NCI-H446 treated with DMSO at 0.1 percent for 48 hours (cell line): ENCODE data around the gene ZSCAN21.

Experiments
- DNase-seq: peaks from one replicate; lab custom pipeline; 2025; lab: John Stamatoyannopoulos, UW

ZSCAN21 gene

DNA sequence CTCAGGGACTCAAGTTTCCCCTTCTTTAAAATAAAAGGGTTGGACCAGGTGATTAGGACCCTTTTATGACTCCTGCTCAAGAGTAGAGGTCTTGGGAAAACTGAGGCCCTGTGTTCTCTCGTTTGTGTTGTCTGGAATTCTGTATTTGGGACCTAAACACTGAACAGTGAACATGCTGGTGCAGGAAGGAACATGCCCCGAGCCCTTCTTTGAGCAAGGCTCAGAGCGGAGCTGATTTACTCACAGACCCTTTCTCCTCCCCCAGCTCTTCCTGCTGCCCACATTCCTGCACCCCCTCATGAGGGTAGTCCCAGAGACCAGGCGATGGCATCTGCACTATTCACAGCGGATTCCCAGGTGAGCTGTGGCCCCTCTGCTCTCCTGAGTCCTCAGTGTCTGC lies 20.0 kb upstream of the ZSCAN21 start:
- no peak for DNase-seq

DNA sequence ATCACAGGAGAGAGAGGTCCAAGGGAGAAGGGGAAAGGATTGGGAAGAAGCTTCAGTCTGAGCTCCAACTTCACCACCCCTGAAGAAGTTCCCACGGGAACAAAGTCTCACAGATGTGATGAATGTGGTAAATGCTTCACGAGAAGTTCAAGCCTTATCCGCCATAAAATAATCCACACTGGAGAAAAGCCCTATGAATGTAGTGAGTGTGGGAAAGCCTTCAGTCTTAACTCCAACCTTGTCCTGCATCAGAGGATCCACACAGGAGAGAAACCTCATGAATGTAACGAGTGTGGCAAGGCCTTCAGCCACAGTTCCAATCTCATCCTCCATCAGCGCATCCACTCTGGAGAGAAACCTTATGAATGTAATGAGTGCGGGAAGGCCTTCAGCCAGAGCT lies 16.0 kb upstream of the ZSCAN21 start:
- no peak for DNase-seq

DNA sequence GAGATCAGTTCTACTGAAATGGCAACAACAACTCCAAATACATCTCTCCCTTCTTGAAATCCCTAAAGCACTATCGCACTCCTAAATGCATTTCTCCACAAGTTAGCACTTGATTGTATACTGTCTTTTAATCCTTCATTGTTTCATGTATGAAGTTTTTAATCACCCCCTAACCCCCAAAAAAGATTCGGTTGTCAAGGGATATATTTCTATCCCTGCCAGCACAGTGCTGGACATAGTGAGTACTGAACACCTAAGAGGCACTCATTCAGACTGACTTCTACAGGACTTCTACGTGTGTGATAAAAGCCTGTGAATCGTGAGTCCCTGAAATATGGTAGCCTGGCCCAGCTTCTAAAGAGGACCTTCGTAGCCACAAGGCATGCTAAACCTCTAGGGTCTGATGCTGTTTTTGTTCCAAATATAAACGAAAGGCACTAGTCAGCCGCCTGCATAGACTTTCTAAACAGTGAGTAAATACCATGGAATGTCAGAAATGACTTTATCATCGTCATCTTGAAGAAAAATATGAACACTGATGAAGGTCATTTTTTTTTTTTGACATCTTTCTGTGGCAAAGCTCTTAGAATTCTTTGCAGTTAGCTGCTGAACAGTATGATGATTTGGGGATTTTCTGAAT lies 14.6 kb upstream of the ZSCAN21 start:
- no peak for DNase-seq

DNA sequence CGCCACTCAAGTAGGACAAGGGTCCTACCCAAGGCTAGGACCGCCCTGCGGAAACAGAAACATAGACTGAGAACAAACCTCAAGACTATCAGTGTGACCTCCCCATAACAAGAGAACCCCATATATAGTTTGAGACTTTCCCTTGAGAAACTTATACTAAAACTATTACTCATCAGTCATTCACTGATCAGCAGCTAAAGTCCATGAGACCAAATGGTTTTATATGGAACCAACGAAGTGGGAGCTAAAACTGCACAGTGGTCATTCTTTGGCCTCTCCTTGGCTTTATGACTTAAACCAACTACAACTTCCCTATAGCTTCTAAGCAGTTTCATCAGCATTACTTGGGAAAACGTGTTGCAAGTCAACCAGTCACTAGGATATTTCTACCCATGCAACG lies 13.7 kb upstream of the ZSCAN21 start:
- no peak for DNase-seq

DNA sequence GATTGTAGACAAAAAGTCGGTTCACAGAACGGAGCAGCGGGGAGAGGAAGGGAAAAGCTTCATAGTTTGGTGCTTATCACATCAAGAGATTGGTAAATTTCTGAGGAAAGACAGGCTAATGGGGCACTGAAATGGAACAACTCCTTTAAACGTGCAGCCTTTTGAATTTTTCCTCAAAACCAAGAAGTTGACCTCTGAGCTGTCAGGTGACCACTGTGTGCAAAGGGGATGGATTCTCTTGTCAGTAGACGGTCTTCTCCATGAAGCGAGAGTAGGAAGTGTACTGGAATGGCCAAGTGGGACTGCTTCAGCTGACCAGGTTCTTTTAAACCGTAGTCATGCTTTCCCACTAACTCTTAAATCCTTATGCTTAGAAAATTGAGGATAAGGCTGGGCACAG lies 11.2 kb upstream of the ZSCAN21 start:
- no peak for DNase-seq

DNA sequence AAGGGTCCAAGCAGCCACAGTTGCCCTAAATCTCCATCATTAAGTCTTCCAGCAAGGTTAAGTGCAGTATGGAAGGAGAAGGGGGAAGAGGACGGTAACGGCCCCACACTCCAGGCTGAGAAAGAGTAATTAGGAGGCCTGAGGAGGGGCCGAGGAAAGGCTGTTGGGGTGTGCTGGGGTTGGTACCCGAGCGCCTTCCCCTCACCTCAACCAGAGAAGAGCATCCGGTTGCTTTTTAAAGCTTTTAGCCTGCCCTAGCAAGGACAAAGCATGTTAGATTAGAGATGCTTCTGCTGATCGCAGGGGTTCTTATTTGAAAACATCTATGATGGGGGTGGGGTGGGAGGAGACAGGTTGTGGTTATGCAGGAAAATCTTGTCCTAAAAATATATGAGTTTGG lies 9.0 kb upstream of the ZSCAN21 start:
- DNase-seq: no peak

DNA sequence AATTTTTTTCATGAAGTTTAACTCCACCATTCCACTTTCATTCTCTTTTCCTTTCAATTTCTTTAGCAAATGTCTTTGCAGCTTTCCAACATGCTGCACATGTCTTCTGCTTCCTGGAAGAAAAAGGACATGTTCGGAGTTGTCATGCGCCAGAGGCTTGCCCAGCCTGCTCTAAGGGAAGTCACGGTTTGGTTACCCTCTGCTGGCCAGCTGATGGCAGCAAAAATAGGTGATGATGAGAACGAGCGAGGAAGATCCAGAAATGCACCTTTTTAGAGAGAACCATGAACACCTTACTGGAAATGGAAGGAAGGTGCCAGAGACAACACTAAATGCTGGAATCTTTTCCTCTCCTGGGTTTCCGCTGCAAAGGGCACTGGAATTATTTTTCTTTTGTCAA lies 4.9 kb upstream of the ZSCAN21 start:
- DNase-seq: no peak

DNA sequence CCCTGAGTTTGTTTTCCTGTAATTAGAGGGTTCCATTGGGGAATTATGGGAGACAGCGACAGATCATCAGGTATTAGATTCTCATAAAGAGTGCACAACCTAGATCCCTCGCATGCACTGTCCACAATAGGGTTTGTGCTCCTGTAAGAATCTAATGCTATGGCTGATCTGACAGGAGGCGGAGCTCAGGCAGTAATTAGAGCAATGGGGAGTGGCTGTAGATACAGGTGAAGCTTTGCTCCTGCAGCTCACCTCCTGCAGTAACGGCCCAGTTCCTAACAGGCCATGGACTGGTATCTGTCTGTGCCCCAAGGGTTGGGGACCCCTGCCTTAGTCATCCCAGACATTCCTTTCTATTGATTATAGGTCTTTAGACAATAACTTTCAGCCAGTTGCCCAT lies 894 bp upstream of the ZSCAN21 start:
- no peak for DNase-seq

DNA sequence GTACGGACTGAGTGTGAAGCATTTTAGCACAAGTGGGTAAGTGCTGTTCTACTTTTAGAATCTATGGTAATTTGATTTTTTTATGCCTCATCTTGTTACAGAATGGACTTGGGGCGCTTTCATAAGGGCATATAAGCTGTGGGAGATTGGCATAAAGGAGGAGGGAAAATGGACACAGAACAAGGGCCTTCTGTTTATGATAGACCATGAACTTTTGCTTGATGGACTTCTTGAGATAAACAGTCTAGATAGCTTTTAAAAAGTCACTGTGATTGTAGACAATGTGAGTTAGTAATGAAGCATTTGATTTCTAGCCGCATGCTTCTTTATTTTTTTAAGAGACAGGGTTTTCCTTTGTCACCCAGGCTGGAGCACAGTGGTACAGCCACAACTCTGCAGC lies 2.0 kb downstream of the ZSCAN21 start:
- no peak for DNase-seq

DNA sequence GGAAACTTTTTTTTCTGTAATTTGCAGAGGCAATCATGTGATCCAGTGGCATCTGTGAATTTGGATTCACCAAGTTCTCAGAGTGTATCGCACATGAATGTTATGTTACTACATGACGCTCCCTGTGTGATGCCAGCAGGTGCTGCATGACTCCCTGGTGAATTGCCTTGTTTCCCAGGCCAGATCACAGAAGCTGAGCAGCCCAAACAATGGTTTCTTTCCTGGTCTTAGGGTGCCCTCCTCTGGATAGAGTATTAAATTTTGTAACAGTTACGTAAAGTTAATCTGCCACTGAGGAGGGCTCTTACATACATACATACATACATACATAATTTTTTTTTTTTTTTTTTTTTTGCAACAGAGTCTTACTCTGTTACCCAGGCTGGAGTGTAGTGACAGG lies 3.6 kb downstream of the ZSCAN21 start:
- peak; percentile 5 for DNase-seq

DNA sequence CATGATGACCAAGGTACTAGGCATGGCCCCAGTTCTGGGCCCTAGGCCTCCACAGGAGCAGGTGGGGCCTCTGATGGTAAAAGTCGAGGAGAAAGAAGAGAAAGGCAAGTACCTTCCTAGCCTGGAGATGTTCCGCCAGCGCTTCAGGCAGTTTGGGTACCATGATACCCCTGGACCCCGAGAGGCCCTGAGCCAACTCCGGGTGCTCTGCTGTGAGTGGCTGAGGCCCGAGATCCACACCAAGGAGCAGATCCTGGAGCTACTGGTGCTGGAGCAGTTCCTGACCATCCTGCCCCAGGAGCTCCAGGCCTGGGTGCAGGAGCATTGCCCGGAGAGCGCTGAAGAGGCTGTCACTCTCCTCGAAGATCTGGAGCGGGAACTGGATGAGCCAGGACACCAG lies 7.4 kb downstream of the ZSCAN21 start:
- DNase-seq: no peak

DNA sequence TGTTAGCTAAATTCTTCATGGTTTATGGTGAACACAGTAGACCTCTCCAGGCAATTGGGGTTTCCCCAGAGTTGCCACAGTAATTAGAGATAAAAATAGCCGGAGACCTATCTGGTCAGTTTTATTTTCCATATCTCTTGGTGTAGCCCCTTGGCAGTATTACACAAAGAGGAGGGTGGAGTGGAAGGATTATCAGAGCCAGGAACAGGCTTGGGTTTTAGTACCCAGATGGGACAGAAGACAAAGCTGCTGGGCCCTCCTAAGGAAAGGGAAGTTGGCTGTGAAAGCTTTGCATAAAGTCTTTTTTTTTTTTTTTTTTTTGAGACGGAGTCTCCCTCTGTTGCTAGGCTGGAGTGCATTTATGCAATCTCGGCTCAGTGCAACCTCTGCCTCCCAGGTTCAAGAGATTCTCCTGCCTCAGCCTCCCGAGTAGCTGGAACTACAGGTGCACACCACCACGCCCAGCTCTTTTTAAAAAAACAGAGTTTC lies 9.7 kb downstream of the ZSCAN21 start:
- no peak for DNase-seq

DNA sequence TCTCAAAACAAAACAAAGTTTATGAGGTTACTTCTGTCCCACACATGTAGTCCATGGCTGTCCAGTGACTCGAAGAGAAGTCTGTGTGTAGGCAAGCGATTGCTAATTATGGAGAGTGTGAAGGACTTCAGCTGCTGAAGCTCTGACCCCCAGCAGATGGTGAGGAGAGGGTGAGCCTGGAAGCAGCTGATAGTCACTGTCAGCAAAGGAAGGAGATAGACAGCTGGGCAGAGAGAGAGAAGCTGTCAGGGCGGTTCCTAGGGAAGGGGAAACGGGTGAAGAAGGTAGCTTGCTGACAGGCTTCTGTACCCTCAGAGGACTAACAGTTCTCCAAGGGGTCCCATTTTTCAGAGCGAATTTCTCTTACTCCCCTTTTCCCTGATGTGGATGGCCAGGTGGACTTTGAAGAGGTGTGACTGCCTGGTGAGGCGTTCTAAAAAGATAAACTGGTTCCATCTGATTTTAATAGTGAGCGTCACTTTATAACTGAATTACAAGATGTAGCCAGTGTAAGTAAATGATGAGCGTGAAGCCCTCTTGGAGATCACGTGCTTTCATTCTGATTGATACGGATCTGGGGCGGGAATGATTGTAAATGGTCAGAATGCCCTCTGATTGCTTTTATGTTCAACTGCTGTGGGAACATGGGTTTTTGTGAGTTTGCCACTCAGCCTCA lies 12.1 kb downstream of the ZSCAN21 start:
- DNase-seq: no peak

DNA sequence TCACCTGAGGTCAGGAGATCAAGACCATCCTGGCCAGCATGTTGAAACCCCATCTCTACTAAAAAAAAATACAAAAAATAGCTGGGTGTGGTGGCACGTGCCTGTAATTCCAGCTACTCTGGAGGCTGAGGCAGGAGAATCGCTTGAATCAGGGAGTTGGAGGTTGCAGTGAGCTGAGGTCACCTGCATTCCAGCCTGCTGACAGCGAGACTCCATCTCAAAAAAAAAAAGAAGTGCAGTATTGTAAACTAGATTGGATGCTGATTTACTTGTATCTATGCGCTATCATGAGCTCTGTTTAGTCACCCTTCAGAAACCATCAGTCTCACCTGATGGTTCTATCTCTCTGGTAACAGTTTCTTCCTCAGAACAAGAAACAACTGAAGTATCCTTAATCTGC lies 13.8 kb downstream of the ZSCAN21 start:
- DNase-seq: no peak

DNA sequence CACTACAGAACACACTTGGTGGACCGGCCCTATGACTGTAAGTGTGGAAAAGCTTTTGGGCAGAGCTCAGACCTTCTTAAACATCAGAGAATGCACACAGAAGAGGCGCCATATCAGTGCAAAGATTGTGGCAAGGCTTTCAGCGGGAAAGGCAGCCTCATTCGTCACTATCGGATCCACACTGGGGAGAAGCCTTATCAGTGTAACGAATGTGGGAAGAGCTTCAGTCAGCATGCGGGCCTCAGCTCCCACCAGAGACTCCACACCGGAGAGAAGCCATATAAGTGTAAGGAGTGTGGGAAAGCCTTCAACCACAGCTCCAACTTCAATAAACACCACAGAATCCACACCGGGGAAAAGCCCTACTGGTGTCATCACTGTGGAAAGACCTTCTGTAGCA lies 14.6 kb downstream of the ZSCAN21 start:
- DNase-seq: no peak

DNA sequence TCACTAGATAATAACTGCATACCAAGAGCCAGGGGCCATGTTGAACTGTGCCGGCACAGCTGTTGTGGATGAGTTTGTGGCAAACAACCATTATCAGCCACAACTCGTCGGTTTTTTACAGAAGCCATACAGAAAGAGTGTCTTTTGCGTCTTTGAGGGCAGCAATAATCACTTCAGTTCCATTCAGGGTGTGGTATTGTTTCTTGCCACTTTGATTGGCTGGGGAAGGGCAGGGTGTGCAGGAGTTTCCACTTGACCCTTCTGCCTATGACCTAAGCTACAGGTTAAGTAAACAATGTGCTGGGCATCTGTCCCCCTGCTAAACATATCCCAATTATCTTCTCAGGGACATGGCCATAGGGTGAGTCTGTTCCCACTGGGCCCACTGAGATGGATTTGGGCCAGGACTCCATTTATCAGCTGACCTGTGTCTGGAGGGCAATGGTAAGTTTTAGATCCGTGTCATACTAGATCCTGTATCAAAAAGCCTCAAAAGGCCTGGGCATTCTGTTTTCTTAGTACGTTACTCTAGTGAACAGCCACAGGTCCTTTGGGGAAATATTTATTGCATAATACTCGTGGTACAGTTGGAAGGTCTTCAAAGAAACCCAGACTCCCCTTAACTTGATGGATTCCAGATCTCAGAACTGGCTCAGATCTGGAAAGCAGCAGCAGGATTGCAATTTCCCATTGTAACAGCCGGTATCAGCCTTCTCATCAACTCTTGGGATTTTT lies 16.0 kb downstream of the ZSCAN21 start:
- DNase-seq: no peak

DNA sequence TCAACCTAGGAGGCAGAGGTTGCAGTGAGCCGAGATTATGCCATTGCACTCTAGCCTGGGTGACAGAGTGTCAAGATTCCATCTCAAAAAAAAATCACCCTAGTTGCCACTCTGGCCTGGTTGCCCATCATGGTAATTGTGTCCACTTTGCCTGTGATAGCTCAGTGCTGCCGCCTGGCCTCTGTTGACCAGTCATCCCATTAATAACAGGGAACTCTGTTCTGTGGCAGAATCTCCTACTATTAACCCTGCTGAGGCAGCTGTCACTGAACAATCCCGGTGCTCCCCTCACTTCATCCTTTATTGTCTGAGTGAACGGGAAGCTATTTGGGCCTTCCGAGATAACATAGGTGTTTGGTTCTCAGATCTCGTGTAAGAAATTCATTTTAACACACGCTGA lies 17.4 kb downstream of the ZSCAN21 start:
- DNase-seq: no peak

DNA sequence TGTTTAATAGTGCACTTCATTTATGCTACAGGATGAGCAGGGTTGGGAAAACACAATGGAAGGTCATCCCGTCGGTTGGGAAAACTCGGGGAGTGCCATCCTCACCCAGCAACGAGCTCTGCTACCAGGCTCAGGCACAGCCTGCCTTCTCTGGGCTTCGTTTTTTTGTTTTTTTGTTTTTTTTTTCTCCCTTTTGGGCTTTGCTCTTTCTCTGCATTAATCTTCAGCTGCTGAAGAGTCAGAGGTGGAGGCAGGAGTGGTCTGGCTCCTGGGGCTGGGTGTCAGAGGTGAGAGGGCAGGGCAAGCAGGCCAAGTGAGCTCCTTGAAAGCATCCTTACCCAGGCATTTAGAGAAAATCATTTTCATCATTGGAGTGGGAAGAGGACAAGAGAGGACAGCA lies 20.4 kb downstream of the ZSCAN21 start:
- no peak for DNase-seq

DNA sequence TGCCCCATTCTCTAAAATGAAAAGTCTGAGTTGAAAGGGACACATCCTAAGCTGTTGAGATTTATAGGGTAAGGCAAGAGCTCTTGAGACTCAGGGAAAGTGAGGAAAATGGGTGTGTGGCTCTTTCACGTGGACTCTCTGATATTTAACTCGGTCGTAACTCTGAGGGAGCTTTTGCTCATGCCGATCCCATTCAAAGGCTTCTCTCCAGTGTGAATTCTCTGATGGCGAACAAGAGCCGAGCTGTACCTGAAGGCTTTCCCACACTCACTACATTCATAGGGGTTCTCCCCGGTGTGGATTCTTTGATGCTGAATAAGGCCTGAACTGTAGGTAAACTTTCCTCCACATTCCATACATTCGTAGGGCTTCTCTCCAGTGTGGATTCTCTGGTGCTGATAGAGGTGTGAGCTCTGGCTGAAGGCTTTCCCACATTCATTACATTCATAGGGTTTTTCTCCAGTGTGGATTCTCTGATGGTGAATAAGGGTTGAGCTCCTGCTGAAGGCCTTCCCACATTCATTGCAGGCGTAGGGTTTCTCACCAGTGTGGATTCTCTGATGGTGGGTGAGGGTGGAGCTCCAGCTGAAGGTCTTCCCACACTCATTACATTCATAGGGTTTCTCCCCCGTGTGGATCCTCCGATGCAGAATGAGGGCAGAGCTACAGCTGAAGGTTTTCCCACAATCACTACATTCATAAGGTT lies 21.6 kb downstream of the ZSCAN21 start:
- DNase-seq: no peak

DNA sequence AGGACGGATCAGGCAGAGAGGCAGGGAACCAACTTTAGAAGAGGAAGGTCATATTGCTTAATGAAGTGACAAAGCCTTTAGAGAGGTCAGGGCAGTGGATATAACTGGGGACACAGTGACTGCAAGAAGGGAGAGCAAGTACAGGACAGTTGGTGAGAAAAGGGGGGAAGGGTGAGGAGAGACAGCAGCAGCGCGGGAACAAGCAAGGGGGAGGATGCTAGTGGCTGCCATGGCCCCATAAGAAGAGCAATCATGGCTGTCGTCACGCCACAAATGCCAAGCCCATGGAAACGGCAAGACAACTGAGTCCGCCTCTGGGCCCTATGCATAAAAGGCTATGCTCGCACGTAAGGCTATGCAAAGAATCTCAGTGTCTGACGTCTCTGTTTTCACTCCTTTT lies 22.9 kb downstream of the ZSCAN21 start:
- DNase-seq: no peak

DNA sequence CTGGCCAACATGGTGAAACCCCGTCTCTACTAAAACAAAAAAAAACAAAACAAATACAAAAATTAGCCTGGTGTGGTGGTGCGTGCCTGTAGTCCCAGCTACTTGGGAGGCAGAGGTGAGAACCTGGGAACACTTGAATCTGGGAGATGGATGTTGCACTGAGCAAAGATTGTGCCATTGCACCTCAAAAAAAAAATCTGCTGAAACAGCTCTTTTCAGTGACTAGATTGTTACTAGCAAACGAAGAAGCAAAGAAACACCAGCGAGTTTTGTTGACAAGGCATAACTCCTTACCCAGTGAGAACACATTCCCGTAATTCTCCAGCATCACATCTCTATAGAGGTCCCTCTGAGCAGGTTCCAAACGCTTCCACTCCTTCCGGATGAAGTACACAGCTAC lies 25.3 kb downstream of the ZSCAN21 start:
- DNase-seq: no peak

DNA sequence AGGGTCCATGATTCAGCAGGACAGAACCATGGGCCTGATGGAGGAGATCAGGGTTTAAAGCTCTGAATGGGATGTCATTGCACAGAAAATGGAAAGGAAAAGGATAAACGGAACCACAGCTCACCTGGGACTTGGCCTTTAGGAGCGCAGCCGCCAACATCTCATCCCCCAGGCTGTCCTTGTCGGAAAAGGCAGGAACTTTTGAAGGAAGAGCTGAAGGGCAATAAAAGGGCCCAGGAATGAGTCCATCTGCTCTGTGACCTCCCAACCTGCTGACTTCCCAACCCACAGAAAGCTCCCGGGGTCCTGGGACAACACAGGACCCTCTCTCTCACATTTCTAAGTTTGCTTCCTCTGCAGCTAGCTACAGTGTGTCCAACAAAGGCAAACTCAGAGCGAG lies 25.8 kb downstream of the ZSCAN21 start:
- no peak for DNase-seq

DNA sequence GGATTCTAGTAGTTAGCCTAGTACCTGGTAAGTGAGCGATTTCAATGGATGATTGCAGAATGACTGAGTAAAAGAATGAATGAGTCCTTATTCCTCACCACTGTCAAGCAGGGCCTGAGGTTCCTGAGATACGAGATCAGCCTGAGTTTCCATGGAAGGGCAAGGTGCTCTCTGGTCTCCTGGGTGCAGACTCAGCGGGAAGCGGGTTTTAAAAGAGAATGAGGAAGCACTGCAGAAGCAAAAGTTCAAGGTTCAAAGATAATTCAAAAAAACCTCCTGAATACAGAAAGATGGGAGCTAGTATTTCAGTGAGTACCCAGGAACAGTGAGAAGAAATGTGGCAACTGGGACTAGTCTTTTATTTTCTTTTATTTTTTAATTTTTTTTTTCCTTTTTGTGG lies 27.6 kb downstream of the ZSCAN21 start:
- no peak for DNase-seq
